SHP77 (cell line): Measurements from ENCODE around the gene MNX1.
A peak's percentile ranks its signal among the peaks of the same experiment; 100 is the strongest.

ENCODE experiments used
- DNase-seq, 2 experiments: peaks; one replicate each; lab custom pipeline; 2025; lab: John Stamatoyannopoulos, UW

Gene MNX1

GRCh38 chr7:157002819-157003421 lies 7.5 kb downstream of the MNX1 start:
- DNase-seq: no peak

- DNase-seq: no peak
These were observed 8.3 kb downstream of the MNX1 start for GRCh38 chr7:157001920-157002818.

- DNase-seq: no peak
These were observed 9.5 kb downstream of the MNX1 start for GRCh38 chr7:157000741-157001653.

GRCh38 chr7:156999958-157000726 lies 10.3 kb downstream of the MNX1 start:
- DNase-seq: no peak

GRCh38 chr7:156998988-156999957 lies 11.2 kb downstream of the MNX1 start:
- no peak for DNase-seq

GRCh38 chr7:156994417-156994816 lies 16.0 kb downstream of the MNX1 start:
- no peak for DNase-seq

- no peak for DNase-seq
These were observed 16.6 kb downstream of the MNX1 start for GRCh38 chr7:156993925-156994235.

- DNase-seq: no peak
These were observed 17.2 kb downstream of the MNX1 start for GRCh38 chr7:156993021-156993924.

- no peak for DNase-seq
These were observed 20.5 kb downstream of the MNX1 start for GRCh38 chr7:156989766-156990535.

GRCh38 chr7:156988343-156989185 lies 21.9 kb downstream of the MNX1 start:
- DNase-seq: no peak

GRCh38 chr7:156986378-156986777 lies 24.1 kb downstream of the MNX1 start:
- DNase-seq: no peak

- DNase-seq: no peak
These were observed 25.1 kb downstream of the MNX1 start for GRCh38 chr7:156985101-156985992.

GRCh38 chr7:156984174-156984891 lies 26.1 kb downstream of the MNX1 start:
- no peak for DNase-seq

- no peak for DNase-seq
These were observed 30.8 kb downstream of the MNX1 start for GRCh38 chr7:156979711-156980110.

- DNase-seq: no peak
These were observed 31.4 kb downstream of the MNX1 start for GRCh38 chr7:156979007-156979606.

GRCh38 chr7:156975620-156976019 lies 34.8 kb downstream of the MNX1 start:
- peak; percentile 3 to 31 for DNase-seq
